ENCODE results near the gene IL17A. TPM values are rescaled to one million over a fixed set of nuclear protein-coding genes. Genes with fewer than 3 reads are reported as not detected.

The IL17A gene
- total RNA-seq, 2 donors from 2014 or later = not detected

- H3K36me3 ChIP-seq (replicated peaks in 1 of 2; ENCODE audit: insufficient read depth in 1 of 2, low read depth in 2 of 2) = no peaks in the 10 kb centered on the region
- ATAC-seq (no peak), DNase-seq (no peak)
- intact Hi-C loops (cut with DNase I) = no loop called here
- no peaks in the 10 kb centered on the region for H3K4me1 ChIP-seq
- H3K4me3 ChIP-seq = no peak overlapping the region
- peaks cover 0 to 8% (median 0%) of the 10 kb centered on the region in 3 donors for H3K9me3 ChIP-seq
- H3K27me3 ChIP-seq = no peaks in the 10 kb centered on the region
- H3K27ac ChIP-seq = no peak overlapping the region
- TF ChIP-seq CTCF (IDR thresholded peaks at IDR 0.05) (no peak), POLR2A (IDR thresholded peaks at IDR 0.05) (no peak)
- WGBS, 2 donors = 0% methylated on average over 1 of the region's 1 CpG; no CpG with 5 or more reads in 1 of the 2 donors
These were observed 14.9 kb downstream of the IL17A start for GRCh38 chr6:52201046-52201445.

GRCh38 chr6:52201493-52201892, 15.3 kb downstream of the IL17A start:
- no peak overlapping the region for H3K4me3 ChIP-seq
- DNase-seq = no peak
- H3K27me3 ChIP-seq = no peaks in the 10 kb centered on the region
- intact Hi-C loops (cut with DNase I) = no loop called here
- H3K36me3 ChIP-seq (replicated peaks in 1 of 2; ENCODE audit: insufficient read depth in 1 of 2, low read depth in 2 of 2) = no peaks in the 10 kb centered on the region
- no peaks in the 10 kb centered on the region for H3K4me1 ChIP-seq
- H3K9me3 ChIP-seq = peaks cover 0 to 8% (median 0%) of the 10 kb centered on the region in 3 donors
- no peak overlapping the region for H3K27ac ChIP-seq
- ATAC-seq = no peak
- no peak for TF ChIP-seq POLR2A (IDR thresholded peaks at IDR 0.05)
- no peak for TF ChIP-seq CTCF (IDR thresholded peaks at IDR 0.05)

GRCh38 chr6:52207066-52207465, 20.9 kb downstream of the IL17A start:
- H3K27me3 ChIP-seq = no peaks in the 10 kb centered on the region
- DNase-seq (no peak), ATAC-seq (no peak)
- no peak for TF ChIP-seq POLR2A (IDR thresholded peaks at IDR 0.05)
- TF ChIP-seq CTCF (IDR thresholded peaks at IDR 0.05) = no peak
- H3K27ac ChIP-seq = no peak overlapping the region
- H3K9me3 ChIP-seq = no peaks in the 10 kb centered on the region
- WGBS, 2 donors = 86 to 95% methylated on average over 2 of the region's 2 CpGs
- no peaks in the 10 kb centered on the region for H3K36me3 ChIP-seq (replicated peaks in 1 of 2; ENCODE audit: insufficient read depth in 1 of 2, low read depth in 2 of 2)
- no peaks in the 10 kb centered on the region for H3K4me1 ChIP-seq
- no peak overlapping the region for H3K4me3 ChIP-seq
- intact Hi-C loops (cut with DNase I) = no loop called here

- DNase-seq = no peak
- WGBS, 2 donors = 75 to 97% methylated on average over 3 of the region's 3 CpGs
- intact Hi-C loops (cut with DNase I) = no loop called here
- H3K9me3 ChIP-seq = no peaks in the 10 kb centered on the region
- no peak overlapping the region for H3K4me3 ChIP-seq
- TF ChIP-seq CTCF (IDR thresholded peaks at IDR 0.05) = no peak
- TF ChIP-seq POLR2A (IDR thresholded peaks at IDR 0.05) = no peak
- no peak overlapping the region for H3K27ac ChIP-seq
- H3K36me3 ChIP-seq (replicated peaks in 1 of 2; ENCODE audit: insufficient read depth in 1 of 2, low read depth in 2 of 2) = no peaks in the 10 kb centered on the region
- ATAC-seq = no peak
- no peaks in the 10 kb centered on the region for H3K27me3 ChIP-seq
- H3K4me1 ChIP-seq = no peaks in the 10 kb centered on the region
These were observed 22.4 kb downstream of the IL17A start for GRCh38 chr6:52208612-52209011.

GRCh38 chr6:52209770-52210169, 23.6 kb downstream of the IL17A start:
- Histone ChIP-seq H3K36me3 (replicated peaks in 1 of 2; ENCODE audit: insufficient read depth in 1 of 2, low read depth in 2 of 2) (no peaks in the 10 kb centered on the region), H3K27ac (no peak overlapping the region), H3K4me3 (no peak overlapping the region), H3K9me3 (no peaks in the 10 kb centered on the region), H3K4me1 (no peaks in the 10 kb centered on the region), H3K27me3 (no peaks in the 10 kb centered on the region)
- TF ChIP-seq CTCF (IDR thresholded peaks at IDR 0.05) = no peak
- no peak for TF ChIP-seq POLR2A (IDR thresholded peaks at IDR 0.05)
- DNase-seq (no peak), ATAC-seq (no peak)
- 46 to 47% methylated on average over 2 of the region's 2 CpGs for WGBS, 2 donors
- intact Hi-C loops (cut with DNase I) = no loop called here
